ENCODE measurements around the gene DNASE1L1.

GRCh38 chrX:154384284-154384892, 24.7 kb downstream of the DNASE1L1 start:
- TF ChIP-seq CTCF (IDR thresholded peaks at IDR 0.05; ENCODE audit: insufficient read depth, low read depth, low read length) (peak; percentile 4), EZH2 (IDR thresholded peaks at IDR 0.05; ENCODE audit: insufficient read depth, low read length) (no peak)
